Measurements from ENCODE around the gene DPAGT1.
A peak's percentile ranks its signal among the peaks of the same experiment; 100 is the strongest.

DPAGT1 gene

DNA sequence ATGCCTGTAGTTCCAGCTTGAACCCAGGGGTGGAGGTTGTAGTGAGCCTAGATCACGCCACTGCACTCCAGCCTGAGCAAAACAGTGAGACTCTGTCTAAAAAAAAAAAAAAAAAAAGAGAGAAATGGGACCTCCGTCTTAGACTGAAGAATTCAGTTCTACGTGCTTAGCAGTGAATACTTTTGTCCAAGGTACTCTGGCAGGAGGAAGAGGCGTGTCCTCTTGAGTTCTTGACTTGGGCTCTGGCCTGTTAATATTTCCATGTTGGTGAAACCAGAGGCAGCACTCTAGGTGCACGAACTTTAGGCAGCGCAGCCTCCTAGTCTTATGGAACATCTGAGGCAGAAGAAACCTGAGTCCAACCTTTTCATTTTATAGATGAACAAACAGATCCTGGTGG lies 14.5 kb downstream of the DPAGT1 start:
- no peak overlapping the region for H3K9ac ChIP-seq (ENCODE audit: insufficient read length, low read depth)
- no peak overlapping the region for H3K4me3 ChIP-seq (ENCODE audit: insufficient read length, low read depth)
- H3K4me1 ChIP-seq (ENCODE audit: insufficient read depth, insufficient read length): no peaks in the 10 kb centered on the region
- H3K27me3 ChIP-seq (ENCODE audit: insufficient read depth, insufficient read length): no peaks in the 10 kb centered on the region
- peaks cover 46% of the 10 kb centered on the region for H3K36me3 ChIP-seq (ENCODE audit: insufficient read depth, insufficient read length, low read length)
- TF ChIP-seq SUZ12 (IDR thresholded peaks at IDR 0.05; ENCODE audit: extremely low read depth, insufficient read depth, insufficient read length): no peak
- TF ChIP-seq ZNF274 (IDR thresholded peaks at IDR 0.05; ENCODE audit: low read depth, low read length): no peak
- TF ChIP-seq YY1 (IDR thresholded peaks at IDR 0.05; ENCODE audit: insufficient read depth, insufficient read length): no peak
- H3K9me3 ChIP-seq (ENCODE audit: insufficient read depth, low read length): no peaks in the 10 kb centered on the region
- DNase-seq (ENCODE audit: low read depth, low spot score): no peak

DNA sequence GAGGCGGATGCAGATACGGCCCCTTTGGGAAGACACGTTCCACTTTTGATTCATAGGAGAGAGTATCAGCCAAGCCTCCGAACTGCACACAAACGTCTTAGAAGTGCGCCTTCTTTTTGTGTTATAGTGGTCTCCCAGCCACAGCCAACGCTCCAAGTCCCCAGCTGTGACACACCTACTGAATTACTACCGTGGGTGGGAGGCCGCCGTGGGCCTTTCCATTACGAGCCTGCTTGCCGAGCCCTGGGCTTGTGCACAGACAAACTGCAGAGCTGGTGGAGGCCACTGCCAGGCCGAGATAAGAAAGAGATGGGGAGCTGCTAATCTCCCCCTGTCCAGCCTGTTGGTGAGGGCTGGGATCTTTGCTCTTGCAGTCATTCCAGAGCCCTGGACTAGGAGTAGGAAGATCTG lies 16.2 kb downstream of the DPAGT1 start:
- Histone ChIP-seq H3K27me3 (ENCODE audit: insufficient read depth, insufficient read length) (no peaks in the 10 kb centered on the region), H3K36me3 (ENCODE audit: insufficient read depth, insufficient read length, low read length) (peaks cover 51% of the 10 kb centered on the region), H3K4me1 (ENCODE audit: insufficient read depth, insufficient read length) (no peaks in the 10 kb centered on the region), H3K9me3 (ENCODE audit: insufficient read depth, low read length) (no peaks in the 10 kb centered on the region), H3K9ac (ENCODE audit: insufficient read length, low read depth) (peak overlapping the region; percentile 87), H3K4me3 (ENCODE audit: insufficient read length, low read depth) (peak overlapping the region; percentile 79)
- no peak for DNase-seq (ENCODE audit: low read depth, low spot score)
- TF ChIP-seq SUZ12 (IDR thresholded peaks at IDR 0.05; ENCODE audit: extremely low read depth, insufficient read depth, insufficient read length) (no peak), ZNF274 (IDR thresholded peaks at IDR 0.05; ENCODE audit: low read depth, low read length) (no peak), YY1 (IDR thresholded peaks at IDR 0.05; ENCODE audit: insufficient read depth, insufficient read length) (no peak)

DNA sequence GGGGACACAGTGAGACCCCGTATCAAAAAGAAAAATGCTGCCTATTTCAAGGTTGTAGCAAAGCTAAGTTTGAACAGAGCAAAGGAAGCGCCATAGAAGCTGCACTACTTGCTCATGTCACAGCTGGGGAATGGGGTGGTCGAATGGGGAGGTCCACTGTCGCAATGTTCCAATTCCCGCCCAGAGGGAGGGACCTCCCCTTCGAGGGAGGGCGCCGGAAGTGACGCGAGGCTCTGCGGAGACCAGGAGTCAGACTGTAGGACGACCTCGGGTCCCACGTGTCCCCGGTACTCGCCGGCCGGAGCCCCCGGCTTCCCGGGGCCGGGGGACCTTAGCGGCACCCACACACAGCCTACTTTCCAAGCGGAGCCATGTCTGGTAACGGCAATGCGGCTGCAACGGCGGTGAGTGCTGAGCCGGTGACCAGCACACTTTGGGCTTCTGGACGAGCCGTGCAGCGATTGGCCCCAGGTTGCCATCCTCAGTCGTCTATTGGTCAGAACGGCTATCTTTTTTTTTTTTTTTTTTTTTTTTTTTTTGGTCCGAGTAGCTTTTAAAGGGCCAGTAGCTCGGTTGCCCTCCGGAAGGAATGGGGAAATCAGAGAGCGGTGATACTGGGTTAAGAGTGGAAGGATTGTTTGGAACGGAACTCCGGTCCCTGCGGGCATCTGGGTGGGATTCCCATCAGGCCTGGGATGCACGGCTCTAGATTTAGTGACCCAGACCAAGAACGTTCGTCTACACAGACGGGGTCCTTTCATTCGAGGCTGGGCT lies 16.8 kb downstream of the DPAGT1 start, which contains the start of gene HMBS:
Gene HMBS, plus strand, starts transcription at position 219 of the 774 bp plus-strand sequence. Its CDS starts 153 bp downstream, at position 372.
- TF ChIP-seq SUZ12 (IDR thresholded peaks at IDR 0.05; ENCODE audit: extremely low read depth, insufficient read depth, insufficient read length) (no peak), YY1 (IDR thresholded peaks at IDR 0.05; ENCODE audit: insufficient read depth, insufficient read length) (no peak), ZNF274 (IDR thresholded peaks at IDR 0.05; ENCODE audit: low read depth, low read length) (no peak)
- Histone ChIP-seq H3K9me3 (ENCODE audit: insufficient read depth, low read length) (no peaks in the 10 kb centered on the region), H3K27me3 (ENCODE audit: insufficient read depth, insufficient read length) (no peaks in the 10 kb centered on the region), H3K9ac (ENCODE audit: insufficient read length, low read depth) (peak within 1 kb of the TSS; percentile 87), H3K4me3 (ENCODE audit: insufficient read length, low read depth) (peak within 1 kb of the TSS; percentile 79), H3K4me1 (ENCODE audit: insufficient read depth, insufficient read length) (no peaks in the 10 kb centered on the region), H3K36me3 (ENCODE audit: insufficient read depth, insufficient read length, low read length) (peaks cover 46% of the 10 kb centered on the region)
- peak; percentile 90 for DNase-seq (ENCODE audit: low read depth, low spot score)

DNA sequence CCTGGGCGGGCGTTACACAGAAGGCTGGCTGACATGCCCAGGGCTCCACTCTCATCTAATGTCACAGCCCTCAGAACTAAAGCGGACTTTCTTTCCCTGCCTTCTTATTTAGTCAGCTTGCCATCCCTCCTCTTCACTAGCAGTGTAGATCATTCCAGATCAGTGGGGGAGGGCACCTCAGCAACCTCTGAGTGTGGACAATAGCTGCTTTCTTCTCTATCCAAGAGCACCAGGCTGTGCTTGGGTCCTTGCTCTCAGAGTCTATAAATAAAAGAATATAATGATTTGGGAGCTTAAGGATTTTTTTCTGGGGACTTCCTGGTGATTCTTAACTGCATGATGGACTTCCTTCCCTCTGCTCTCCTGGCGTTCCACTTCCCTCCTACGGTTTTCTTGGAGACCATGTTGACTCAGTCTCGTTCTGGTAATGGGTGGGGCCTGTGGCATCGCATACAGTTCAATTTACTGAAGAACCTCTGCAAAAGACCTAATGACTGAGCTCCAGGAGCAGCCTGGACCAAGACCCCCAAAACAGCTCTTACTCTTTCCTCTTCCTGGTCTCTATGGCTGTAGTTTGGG lies 19.9 kb downstream of the DPAGT1 start:
- Histone ChIP-seq H3K9ac (ENCODE audit: insufficient read length, low read depth) (no peak overlapping the region), H3K4me3 (ENCODE audit: insufficient read length, low read depth) (no peak overlapping the region), H3K9me3 (ENCODE audit: insufficient read depth, low read length) (no peaks in the 10 kb centered on the region), H3K4me1 (ENCODE audit: insufficient read depth, insufficient read length) (no peaks in the 10 kb centered on the region), H3K27me3 (ENCODE audit: insufficient read depth, insufficient read length) (no peaks in the 10 kb centered on the region), H3K36me3 (ENCODE audit: insufficient read depth, insufficient read length, low read length) (peaks cover 47% of the 10 kb centered on the region)
- TF ChIP-seq SUZ12 (IDR thresholded peaks at IDR 0.05; ENCODE audit: extremely low read depth, insufficient read depth, insufficient read length) (no peak), YY1 (IDR thresholded peaks at IDR 0.05; ENCODE audit: insufficient read depth, insufficient read length) (no peak), ZNF274 (IDR thresholded peaks at IDR 0.05; ENCODE audit: low read depth, low read length) (no peak)
- DNase-seq (ENCODE audit: low read depth, low spot score): no peak

DNA sequence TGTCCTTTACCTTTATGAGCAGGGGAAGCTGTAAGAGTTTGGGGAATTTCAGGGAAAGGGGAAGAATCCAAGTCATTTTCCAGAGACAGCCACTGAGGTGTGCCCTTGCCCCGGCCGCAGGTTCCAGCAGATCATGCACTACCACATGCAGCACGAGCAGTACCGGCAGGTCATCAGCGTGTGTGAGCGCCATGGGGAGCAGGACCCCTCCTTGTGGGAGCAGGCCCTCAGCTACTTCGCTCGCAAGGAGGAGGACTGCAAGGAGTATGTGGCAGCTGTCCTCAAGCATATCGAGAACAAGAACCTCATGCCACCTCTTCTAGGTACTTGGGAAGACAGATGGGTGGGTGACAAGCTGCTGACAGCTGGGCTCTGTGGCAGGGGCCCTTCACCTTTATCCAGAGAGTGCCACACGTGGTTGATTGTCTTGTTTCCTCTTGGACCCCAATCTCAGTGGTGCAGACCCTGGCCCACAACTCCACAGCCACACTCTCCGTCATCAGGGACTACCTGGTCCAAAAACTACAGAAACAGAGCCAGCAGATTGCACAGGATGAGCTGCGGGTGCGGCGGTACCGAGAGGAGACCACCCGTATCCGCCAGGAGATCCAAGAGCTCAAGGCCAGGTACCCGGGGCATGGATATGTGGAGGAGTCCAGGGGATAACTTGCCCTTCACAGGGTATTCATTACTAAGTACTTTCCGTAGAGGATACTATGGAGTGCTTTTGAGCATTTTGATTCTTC lies 22.8 kb downstream of the DPAGT1 start:
- Histone ChIP-seq H3K4me1 (ENCODE audit: insufficient read depth, insufficient read length) (no peaks in the 10 kb centered on the region), H3K27me3 (ENCODE audit: insufficient read depth, insufficient read length) (no peaks in the 10 kb centered on the region), H3K4me3 (ENCODE audit: insufficient read length, low read depth) (no peak overlapping the region), H3K36me3 (ENCODE audit: insufficient read depth, insufficient read length, low read length) (peaks cover 52% of the 10 kb centered on the region), H3K9ac (ENCODE audit: insufficient read length, low read depth) (no peak overlapping the region), H3K9me3 (ENCODE audit: insufficient read depth, low read length) (no peaks in the 10 kb centered on the region)
- TF ChIP-seq YY1 (IDR thresholded peaks at IDR 0.05; ENCODE audit: insufficient read depth, insufficient read length) (no peak), ZNF274 (IDR thresholded peaks at IDR 0.05; ENCODE audit: low read depth, low read length) (no peak), SUZ12 (IDR thresholded peaks at IDR 0.05; ENCODE audit: extremely low read depth, insufficient read depth, insufficient read length) (no peak)
- no peak for DNase-seq (ENCODE audit: low read depth, low spot score)

DNA sequence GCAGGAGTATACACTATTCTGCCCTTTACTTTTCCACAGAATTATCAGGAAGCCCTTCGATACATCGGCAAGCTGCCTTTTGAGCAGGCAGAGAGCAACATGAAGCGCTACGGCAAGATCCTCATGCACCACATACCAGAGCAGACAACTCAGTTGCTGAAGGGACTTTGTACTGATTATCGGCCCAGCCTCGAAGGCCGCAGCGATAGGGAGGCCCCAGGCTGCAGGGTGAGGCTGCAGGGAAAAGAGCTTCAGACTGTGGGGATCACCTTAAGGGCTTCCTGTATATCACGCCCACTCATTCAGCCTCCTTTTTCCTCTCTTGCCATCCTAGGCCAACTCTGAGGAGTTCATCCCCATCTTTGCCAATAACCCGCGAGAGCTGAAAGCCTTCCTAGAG lies 23.8 kb downstream of the DPAGT1 start:
- DNase-seq (ENCODE audit: low read depth, low spot score): no peak
- peaks cover 62% of the 10 kb centered on the region for H3K36me3 ChIP-seq (ENCODE audit: insufficient read depth, insufficient read length, low read length)
- no peak for TF ChIP-seq YY1 (IDR thresholded peaks at IDR 0.05; ENCODE audit: insufficient read depth, insufficient read length)
- TF ChIP-seq SUZ12 (IDR thresholded peaks at IDR 0.05; ENCODE audit: extremely low read depth, insufficient read depth, insufficient read length): no peak
- no peak for TF ChIP-seq ZNF274 (IDR thresholded peaks at IDR 0.05; ENCODE audit: low read depth, low read length)

More for the DNA sequence above, 23.8 kb downstream of the DPAGT1 start:
- Histone ChIP-seq H3K9ac (ENCODE audit: insufficient read length, low read depth) (no peak overlapping the region), H3K9me3 (ENCODE audit: insufficient read depth, low read length) (no peaks in the 10 kb centered on the region), H3K4me1 (ENCODE audit: insufficient read depth, insufficient read length) (no peaks in the 10 kb centered on the region), H3K4me3 (ENCODE audit: insufficient read length, low read depth) (no peak overlapping the region), H3K27me3 (ENCODE audit: insufficient read depth, insufficient read length) (no peaks in the 10 kb centered on the region)

Measured in NT2/D1 (cell line).